Activated CD8-positive, alpha-beta memory T cell treated with anti-CD3 and anti-CD28 coated beads, Interleukin-2, amount 50 U/mL, for 24 hours (primary cell): Measurements from ENCODE around the gene GRIK4.
"Not testable (repeated sequence)": the region's sequence is repeated elsewhere in the genome, so short reads cannot be mapped to it uniquely, and the experiment has no call there.

Experiments used
- DNase-seq: peaks from one replicate; pipeline ENCODE4 v3.0.0-alpha.2; 2020; ENCODE audit errors: extremely low read depth

The GRIK4 gene

GRCh38 chr11:121004206-121004840, 492.8 kb downstream of the GRIK4 start:
- DNase-seq: no peak

- no peak for DNase-seq
Measured at GRCh38 chr11:121006922-121007321, 495.4 kb downstream of the GRIK4 start.

- DNase-seq: no peak
Measured at GRCh38 chr11:121008551-121008950, 497.0 kb downstream of the GRIK4 start.

- DNase-seq: no peak
Measured at GRCh38 chr11:121012091-121012490, 500.5 kb downstream of the GRIK4 start.

GRCh38 chr11:121018746-121019145, 507.2 kb downstream of the GRIK4 start:
- no peak for DNase-seq

GRCh38 chr11:121021718-121022117, 510.2 kb downstream of the GRIK4 start:
- not testable (repeated sequence) for DNase-seq

- peak; percentile 54 for DNase-seq
Measured at GRCh38 chr11:121023848-121024751, 512.6 kb downstream of the GRIK4 start, which contains the start of gene TBCEL. TBCEL (plus strand) TSS chr11:121024102; CDS start chr11:121045691, 21,589 bp downstream.

GRCh38 chr11:121024989-121025388, 513.4 kb downstream of the GRIK4 start:
- DNase-seq: no peak

- no peak for DNase-seq
Measured at GRCh38 chr11:121029153-121029552, 517.6 kb downstream of the GRIK4 start.

- no peak for DNase-seq
Measured at GRCh38 chr11:121029813-121030445, 518.4 kb downstream of the GRIK4 start.

- no peak for DNase-seq
Measured at GRCh38 chr11:121031167-121031566, 519.6 kb downstream of the GRIK4 start.

GRCh38 chr11:121031648-121032047, 520.1 kb downstream of the GRIK4 start:
- not testable (repeated sequence) for DNase-seq

- no peak for DNase-seq
Measured at GRCh38 chr11:121032546-121032945, 521.0 kb downstream of the GRIK4 start.

GRCh38 chr11:121033635-121034034, 522.1 kb downstream of the GRIK4 start:
- no peak for DNase-seq

GRCh38 chr11:121035169-121035755, 523.7 kb downstream of the GRIK4 start:
- no peak for DNase-seq

- DNase-seq: no peak
Measured at GRCh38 chr11:121035780-121036179, 524.2 kb downstream of the GRIK4 start.

- DNase-seq: no peak
Measured at GRCh38 chr11:121037016-121037415, 525.5 kb downstream of the GRIK4 start.
